Stimulated activated CD8-positive, alpha-beta memory T cell treated with anti-CD3 and anti-CD28 coated beads, Interleukin-2, amount 100 ng/mL, for 48 hours (primary cell): Measurements from ENCODE around the gene COA7.
"Not testable (repeated sequence)": the region's sequence is repeated elsewhere in the genome, so short reads cannot be mapped to it uniquely, and the experiment has no call there.

Source experiments
- DNase-seq, 2 donors: peaks; one replicate each; pipeline ENCODE4 v3.0.0-alpha.2; 2020; ENCODE audit warnings: low read depth in 2 of 2

Gene COA7

GRCh38 chr1:52706136-52706670 lies 8.1 kb upstream of the COA7 start:
- no peak for DNase-seq

GRCh38 chr1:52702886-52703787 lies 5.0 kb upstream of the COA7 start:
- DNase-seq = peak; percentile 57 to 66

- DNase-seq = no peak
Observed at GRCh38 chr1:52695627-52696026, 2.5 kb downstream of the COA7 start.

- DNase-seq = no peak
Observed at GRCh38 chr1:52693843-52694242, 4.3 kb downstream of the COA7 start.

- DNase-seq = not testable (repeated sequence)
Observed at GRCh38 chr1:52693351-52693750, 4.8 kb downstream of the COA7 start.

GRCh38 chr1:52692697-52693096 lies 5.5 kb downstream of the COA7 start:
- DNase-seq = no peak

GRCh38 chr1:52691821-52692220 lies 6.3 kb downstream of the COA7 start:
- no peak for DNase-seq

GRCh38 chr1:52686830-52687229 lies 11.3 kb downstream of the COA7 start:
- no peak for DNase-seq

- DNase-seq = peak; percentile 37 to 52
Observed at GRCh38 chr1:52686261-52686751, 11.8 kb downstream of the COA7 start.

GRCh38 chr1:52684545-52684944 lies 13.6 kb downstream of the COA7 start:
- no peak for DNase-seq

- no peak for DNase-seq
Observed at GRCh38 chr1:52683367-52683940, 14.7 kb downstream of the COA7 start.

- DNase-seq = no peak
Observed at GRCh38 chr1:52681136-52681535, 17.0 kb downstream of the COA7 start.

GRCh38 chr1:52680353-52680752 lies 17.8 kb downstream of the COA7 start:
- no peak for DNase-seq

GRCh38 chr1:52679498-52679897 lies 18.6 kb downstream of the COA7 start:
- DNase-seq = no peak

GRCh38 chr1:52679048-52679447 lies 19.1 kb downstream of the COA7 start:
- no peak for DNase-seq

- no peak for DNase-seq
Observed at GRCh38 chr1:52677076-52677806, 20.9 kb downstream of the COA7 start.

GRCh38 chr1:52676249-52676903 lies 21.8 kb downstream of the COA7 start:
- DNase-seq = no peak

GRCh38 chr1:52674497-52675384 lies 23.4 kb downstream of the COA7 start:
- DNase-seq = no peak

- DNase-seq = no peak
Observed at GRCh38 chr1:52673513-52673912, 24.6 kb downstream of the COA7 start.

- DNase-seq = no peak
Observed at GRCh38 chr1:52672946-52673345, 25.2 kb downstream of the COA7 start.

- DNase-seq = no peak
Observed at GRCh38 chr1:52670604-52671003, 27.5 kb downstream of the COA7 start.
